Neural crest cell (in vitro differentiated cells): ENCODE measurements around the gene SUSD1. TPM values are rescaled to one million over a fixed set of nuclear protein-coding genes. Genes with fewer than 3 reads are reported as not detected.
"Not testable (repeated sequence)": the region's sequence is repeated elsewhere in the genome, so short reads cannot be mapped to it uniquely, and the experiment has no call there.

Source experiments
- DNase-seq: peaks from one replicate; pipeline ENCODE4 v3.0.0; 2021; ENCODE audit warnings: low read depth, mixed read lengths, low spot score
- H3K27ac Mint-ChIP-seq: one replicate; pipeline ENCODE4 v1.8.0; 2021; ENCODE audit warnings: mild to moderate bottlenecking, mixed read lengths; ENCODE audit not compliant: unreplicated experiment
- H3K27me3 Mint-ChIP-seq: 2 replicates; pipeline ENCODE4 v1.8.0; 2021; ENCODE audit warnings: low read depth, mild to moderate bottlenecking, mixed read lengths
- H3K36me3 Mint-ChIP-seq: 2 replicates; pipeline ENCODE4 v1.8.0; 2021; ENCODE audit warnings: low read depth, mild to moderate bottlenecking, mixed read lengths
- H3K4me1 Mint-ChIP-seq: 2 replicates; pipeline ENCODE4 v1.8.0; 2021; ENCODE audit warnings: mixed read lengths
- H3K4me3 Mint-ChIP-seq: one replicate; pipeline ENCODE4 v1.8.0; 2021; ENCODE audit warnings: mild to moderate bottlenecking, mixed read lengths
- H3K9me3 Mint-ChIP-seq: 2 replicates; pipeline ENCODE4 v1.8.0; 2021; ENCODE audit warnings: mixed read lengths
- CTCF ChIP-seq: fragments of 200-600 bp; sonication (generic); conservative IDR thresholded peaks from 2 replicates; pipeline ENCODE4 v1.5.0; 2021; ENCODE audit warnings: antibody characterized with exemption, mild to moderate bottlenecking
- total RNA-seq: library from RNA; stranded (reverse); gene quantifications from 2 replicates; pipeline ENCODE4 v1.2.1, GENCODE V29; 2021

SUSD1 gene
- total RNA-seq, 1 donor from 2014 or later, result 22.6 TPM

- TF ChIP-seq CTCF, result no peak
- Mint-ChIP-seq H3K27me3 (no peaks in the 10 kb centered on the region), H3K4me3 (no peak overlapping the region), H3K4me1 (peaks cover 9% of the 10 kb centered on the region), H3K36me3 (peaks cover 3% of the 10 kb centered on the region), H3K9me3 (no peaks in the 10 kb centered on the region), H3K27ac (peak overlapping the region; percentile 3)
- no peak for DNase-seq
Measured at GRCh38 chr9:112076814-112077213, 98.3 kb downstream of the SUSD1 start.

DNA sequence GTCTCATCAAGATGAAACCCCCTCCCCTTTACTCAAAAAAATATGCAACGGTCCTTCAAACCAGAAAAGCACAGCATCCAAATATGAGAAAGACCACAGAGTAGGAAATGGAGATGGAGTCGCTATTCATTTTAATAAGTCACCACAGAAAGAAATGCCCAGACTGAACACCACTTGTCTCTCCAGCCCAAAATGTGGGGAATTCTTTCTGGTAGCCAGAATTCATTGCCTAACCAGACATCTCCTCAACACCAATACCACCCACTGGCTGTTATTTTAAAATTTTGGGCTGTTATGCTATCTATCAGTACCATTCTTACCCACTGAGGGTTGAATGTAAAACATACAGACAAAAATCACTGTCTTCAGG, 100.1 kb downstream of the SUSD1 start:
- Mint-ChIP-seq H3K27ac (peak overlapping the region; percentile 73), H3K4me1 (peaks cover 9% of the 10 kb centered on the region), H3K9me3 (no peaks in the 10 kb centered on the region), H3K27me3 (no peaks in the 10 kb centered on the region), H3K4me3 (no peak overlapping the region), H3K36me3 (peaks cover 7% of the 10 kb centered on the region)
- no peak for DNase-seq
- TF ChIP-seq CTCF, result peak; percentile 10

GRCh38 chr9:112074250-112075008, 100.7 kb downstream of the SUSD1 start:
- Mint-ChIP-seq H3K36me3 (peaks cover 7% of the 10 kb centered on the region), H3K9me3 (no peaks in the 10 kb centered on the region), H3K4me3 (no peak overlapping the region), H3K4me1 (peaks cover 9% of the 10 kb centered on the region), H3K27ac (peak overlapping the region; percentile 73), H3K27me3 (no peaks in the 10 kb centered on the region)
- TF ChIP-seq CTCF, result peak; percentile 90
- peak; percentile 56 for DNase-seq

- H3K4me1 Mint-ChIP-seq, DNase-seq, H3K27ac Mint-ChIP-seq, H3K36me3 Mint-ChIP-seq, H3K9me3 Mint-ChIP-seq, H3K27me3 Mint-ChIP-seq, H3K4me3 Mint-ChIP-seq: not testable (repeated sequence)
Measured at GRCh38 chr9:112073639-112074173, 101.4 kb downstream of the SUSD1 start.

DNA sequence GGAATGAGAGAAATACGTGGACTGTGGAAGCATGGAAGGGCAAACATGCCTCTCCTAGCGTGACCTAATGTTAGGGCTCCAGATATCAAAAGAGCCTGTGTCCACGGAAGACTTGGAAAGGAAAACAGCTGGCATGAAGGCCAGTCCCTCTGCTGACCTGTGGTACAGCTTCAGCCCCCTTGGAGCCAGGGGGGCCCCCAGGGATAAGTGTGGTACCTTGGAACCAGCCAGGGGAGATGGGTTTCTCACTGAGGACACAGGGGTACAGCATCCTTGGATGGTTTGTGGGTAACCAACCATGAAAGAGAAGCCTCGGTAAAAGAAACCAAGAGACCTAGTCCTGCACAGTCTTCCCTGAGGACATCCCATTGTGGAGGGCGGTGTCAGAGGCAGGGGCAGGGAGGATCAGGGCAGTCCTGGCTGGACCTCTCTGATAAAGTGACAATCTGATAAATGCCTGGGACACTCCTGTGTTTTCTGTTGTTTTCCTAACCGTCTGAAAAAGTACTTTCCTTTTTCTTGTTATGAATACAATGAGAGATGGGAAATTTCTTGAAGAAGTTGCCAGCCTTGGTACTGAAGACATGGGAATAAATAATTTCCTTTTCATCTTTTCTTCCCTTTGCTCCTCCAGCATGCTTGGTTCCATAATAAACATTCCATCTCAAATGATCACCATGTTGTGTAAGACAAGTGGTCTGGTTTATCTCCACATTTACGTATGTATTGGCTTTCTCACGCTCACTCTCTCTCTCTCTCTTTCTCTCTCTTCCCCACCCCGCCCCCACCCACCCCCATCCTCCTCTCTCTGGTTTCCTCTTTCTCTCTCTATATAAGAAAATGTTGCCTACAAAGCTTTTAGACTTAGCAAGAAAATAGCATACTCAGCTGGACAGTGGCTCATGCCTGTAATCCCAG, 102.1 kb downstream of the SUSD1 start:
- no peaks in the 10 kb centered on the region for H3K27me3 Mint-ChIP-seq

More for the DNA sequence above, 102.1 kb downstream of the SUSD1 start:
- no peaks in the 10 kb centered on the region for H3K9me3 Mint-ChIP-seq
- H3K27ac Mint-ChIP-seq, result no peak overlapping the region
- H3K36me3 Mint-ChIP-seq, result peaks cover 13% of the 10 kb centered on the region
- no peak for DNase-seq
- H3K4me1 Mint-ChIP-seq, result peaks cover 9% of the 10 kb centered on the region
- TF ChIP-seq CTCF, result no peak
- H3K4me3 Mint-ChIP-seq, result no peak overlapping the region
